PC-9 (cell line): ENCODE measurements around the gene SPOCK3. TPM values are rescaled to one million over a fixed set of nuclear protein-coding genes. Genes with fewer than 3 reads are reported as not detected.

Source experiments
- BruUV-seq: library from RNA; stranded (reverse); fragments of 400-500 nt; replicated peaks from 2 replicates; lab custom pipeline; 2021; lab: Mats Ljungman, UMichigan
- CTCF ChIA-PET: fragments of 300-600 bp; sonication (Branson Sonifier 250); formaldehyde crosslinking; loops from one replicate; lab custom pipeline; 2022; ENCODE audit warnings: antibody characterized with exemption; lab: Charles Lee
- POLR2A ChIA-PET: fragments of 300-600 bp; sonication (Branson Sonifier 250); formaldehyde crosslinking; loops from one replicate; lab custom pipeline; 2022; ENCODE audit warnings: antibody characterized with exemption; ENCODE audit not compliant: unreplicated experiment; lab: Charles Lee
- DNase-seq, 2 experiments: peaks; one replicate each; pipeline versions ENCODE4 v3.0.0 to v3.0.0-alpha.2; 2015 to 2022; ENCODE audit warnings: mixed read lengths in 1 of 2
- H2AFZ ChIP-seq: fragments of 200-600 bp; sonication (generic); 2 replicates; pipeline ENCODE4 v1.8.1; 2017; ENCODE audit warnings: antibody characterized with exemption
- H3F3A ChIP-seq: fragments of 200-600 bp; sonication (generic); 2 replicates; pipeline ENCODE4 v1.8.1; 2017; ENCODE audit warnings: antibody characterized with exemption, mild to moderate bottlenecking, low read depth; ENCODE audit not compliant: insufficient read depth
- H3K27ac ChIP-seq: fragments of 200-600 bp; sonication (generic); 2 replicates; pipeline ENCODE4 v1.6.1; 2016; ENCODE audit warnings: mixed run types
- H3K27me3 ChIP-seq: fragments of 200-600 bp; sonication (generic); 2 replicates; pipeline ENCODE4 v1.6.1; 2016; ENCODE audit warnings: low read depth, mixed run types; ENCODE audit not compliant: insufficient read depth
- H3K36me3 ChIP-seq: fragments of 200-600 bp; sonication (generic); 2 replicates; pipeline ENCODE4 v1.6.1; 2016; ENCODE audit warnings: low read depth, mixed run types
- H3K4me1 ChIP-seq: fragments of 200-600 bp; sonication (generic); replicated peaks from 2 replicates; pipeline ENCODE4 v1.6.1; 2016; ENCODE audit warnings: mixed run types; ENCODE audit not compliant: insufficient read depth
- H3K4me2 ChIP-seq: fragments of 200-600 bp; sonication (generic); 2 replicates; pipeline ENCODE4 v1.6.1; 2017; ENCODE audit warnings: mixed run types
- H3K4me3 ChIP-seq: fragments of 200-600 bp; sonication (generic); 2 replicates; pipeline ENCODE4 v1.6.1; 2016; ENCODE audit warnings: mixed run types
- H3K79me2 ChIP-seq: fragments of 200-600 bp; sonication (generic); 2 replicates; pipeline ENCODE4 v1.6.1; 2017; ENCODE audit warnings: low read depth, mixed run types
- H3K9me2 ChIP-seq: fragments of 200-600 bp; sonication (generic); 2 replicates; pipeline ENCODE4 v1.8.1; 2017; ENCODE audit warnings: mild to moderate bottlenecking; ENCODE audit not compliant: insufficient read depth
- H3K9me3 ChIP-seq: fragments of 200-600 bp; sonication (generic); 2 replicates; pipeline ENCODE4 v1.8.1; 2016; ENCODE audit warnings: low read depth; ENCODE audit not compliant: insufficient read depth
- H4K20me1 ChIP-seq: fragments of 200-600 bp; sonication (generic); 2 replicates; pipeline ENCODE4 v1.8.1; 2017; ENCODE audit not compliant: insufficient read depth
- EZH2 ChIP-seq: fragments of 200-600 bp; sonication (generic); IDR thresholded peaks from 2 replicates; pipeline ENCODE4 v1.8.0; 2017; ENCODE audit warnings: antibody characterized with exemption, low read depth
- intact Hi-C: fragments of 100-400 bp; cut with micrococcal nuclease; formaldehyde crosslinking; loops from one replicate; pipeline ENCODE4 v1.10.0; 2022; ENCODE audit not compliant: unreplicated experiment
- total RNA-seq: library from RNA; stranded (reverse); gene quantifications from 2 replicates; pipeline ENCODE4 v1.2.3, GENCODE V29; 2021
- TF ChIP-seq, protein P1 (sequence below): fragments of 200-600 bp; sonication (generic); conservative IDR thresholded peaks from 2 replicates; pipeline ENCODE4 v1.6.1; 2017; ENCODE audit warnings: mixed run types, antibody characterized with exemption, mild to moderate bottlenecking, moderate library complexity

SPOCK3 gene
- total RNA-seq, 1 experiment from 2014 or later, result not detected

- intact Hi-C loops, result no loop called here
- H3K27ac ChIP-seq, result no peak overlapping the region
- H2AFZ ChIP-seq, result no peak overlapping the region
- no peaks in the 10 kb centered on the region for H3K9me3 ChIP-seq
- H3K27me3 ChIP-seq, result no peaks in the 10 kb centered on the region
- POLR2A ChIA-PET, result no interaction called here
- no peak overlapping the region for H3K4me2 ChIP-seq
- no peaks in the 10 kb centered on the region for H3F3A ChIP-seq
- TF ChIP-seq EZH2, result no peak
- TF ChIP-seq, protein P1, sequence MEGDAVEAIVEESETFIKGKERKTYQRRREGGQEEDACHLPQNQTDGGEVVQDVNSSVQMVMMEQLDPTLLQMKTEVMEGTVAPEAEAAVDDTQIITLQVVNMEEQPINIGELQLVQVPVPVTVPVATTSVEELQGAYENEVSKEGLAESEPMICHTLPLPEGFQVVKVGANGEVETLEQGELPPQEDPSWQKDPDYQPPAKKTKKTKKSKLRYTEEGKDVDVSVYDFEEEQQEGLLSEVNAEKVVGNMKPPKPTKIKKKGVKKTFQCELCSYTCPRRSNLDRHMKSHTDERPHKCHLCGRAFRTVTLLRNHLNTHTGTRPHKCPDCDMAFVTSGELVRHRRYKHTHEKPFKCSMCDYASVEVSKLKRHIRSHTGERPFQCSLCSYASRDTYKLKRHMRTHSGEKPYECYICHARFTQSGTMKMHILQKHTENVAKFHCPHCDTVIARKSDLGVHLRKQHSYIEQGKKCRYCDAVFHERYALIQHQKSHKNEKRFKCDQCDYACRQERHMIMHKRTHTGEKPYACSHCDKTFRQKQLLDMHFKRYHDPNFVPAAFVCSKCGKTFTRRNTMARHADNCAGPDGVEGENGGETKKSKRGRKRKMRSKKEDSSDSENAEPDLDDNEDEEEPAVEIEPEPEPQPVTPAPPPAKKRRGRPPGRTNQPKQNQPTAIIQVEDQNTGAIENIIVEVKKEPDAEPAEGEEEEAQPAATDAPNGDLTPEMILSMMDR, result no peak
- no peak overlapping the region for H3K4me3 ChIP-seq
- no peaks in the 10 kb centered on the region for H4K20me1 ChIP-seq
- no peaks in the 10 kb centered on the region for H3K4me1 ChIP-seq
- H3K36me3 ChIP-seq, result no peaks in the 10 kb centered on the region
- no peaks in the 10 kb centered on the region for H3K9me2 ChIP-seq
- BruUV-seq, result no TSS peak
- H3K79me2 ChIP-seq, result no peaks in the 10 kb centered on the region
- DNase-seq, result no peak
- CTCF ChIA-PET, result no interaction called here
Observed at GRCh38 chr4:166989886-166990285, 244.4 kb downstream of the SPOCK3 start.

DNA sequence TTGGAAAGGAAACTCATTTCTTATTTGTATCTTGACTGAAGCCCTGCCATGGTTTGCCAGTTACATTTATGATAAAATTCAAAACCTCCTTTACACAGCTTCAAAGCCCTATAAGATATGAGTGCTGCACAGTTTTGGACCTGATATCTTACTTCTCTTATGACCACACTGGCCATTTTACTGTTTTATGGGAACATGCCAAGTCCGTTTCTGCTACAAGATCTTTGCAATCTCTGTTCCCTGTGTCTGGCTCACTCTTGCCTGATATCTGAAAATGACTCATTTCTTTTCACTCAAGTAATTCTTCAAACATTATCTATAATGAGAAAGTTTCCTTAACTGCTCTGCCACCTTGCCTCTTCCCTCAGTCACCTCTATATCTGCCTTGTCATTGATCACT, 247.3 kb downstream of the SPOCK3 start:
- ChIA-PET CTCF (no interaction called here), POLR2A (no interaction called here)
- TF ChIP-seq EZH2, result no peak
- TF ChIP-seq, protein P1, result no peak
- no peak overlapping the region for H3K4me3 ChIP-seq
- DNase-seq, result no peak
- no peaks in the 10 kb centered on the region for H3K4me1 ChIP-seq
- H3K4me2 ChIP-seq, result no peak overlapping the region
- H4K20me1 ChIP-seq, result no peaks in the 10 kb centered on the region
- intact Hi-C loops, result no loop called here
- H3K27me3 ChIP-seq, result no peaks in the 10 kb centered on the region
- no peaks in the 10 kb centered on the region for H3K36me3 ChIP-seq
- H3K27ac ChIP-seq, result no peak overlapping the region
- no TSS peak for BruUV-seq
- no peaks in the 10 kb centered on the region for H3F3A ChIP-seq
- no peak overlapping the region for H2AFZ ChIP-seq
- no peaks in the 10 kb centered on the region for H3K9me3 ChIP-seq
- H3K9me2 ChIP-seq, result no peaks in the 10 kb centered on the region
- H3K79me2 ChIP-seq, result no peaks in the 10 kb centered on the region

- CTCF ChIA-PET, result no interaction called here
- H2AFZ ChIP-seq, result no peak overlapping the region
- POLR2A ChIA-PET, result no interaction called here
- H3K9me2 ChIP-seq, result no peaks in the 10 kb centered on the region
- no peak overlapping the region for H3K27ac ChIP-seq
- H3K4me3 ChIP-seq, result no peak overlapping the region
- H3F3A ChIP-seq, result no peaks in the 10 kb centered on the region
- H3K4me2 ChIP-seq, result no peak overlapping the region
- TF ChIP-seq, protein P1, result no peak
- no peak for TF ChIP-seq EZH2
- H3K4me1 ChIP-seq, result no peaks in the 10 kb centered on the region
- no peaks in the 10 kb centered on the region for H3K9me3 ChIP-seq
- intact Hi-C loops, result no loop called here
- no peak for DNase-seq
- BruUV-seq, result no TSS peak
- no peaks in the 10 kb centered on the region for H3K36me3 ChIP-seq
- H3K79me2 ChIP-seq, result no peaks in the 10 kb centered on the region
- no peaks in the 10 kb centered on the region for H3K27me3 ChIP-seq
- no peaks in the 10 kb centered on the region for H4K20me1 ChIP-seq
Observed at GRCh38 chr4:166981847-166982246, 252.4 kb downstream of the SPOCK3 start.
